Erythroblast (primary cell): ENCODE results near the gene MBD5.

Experiments
- GATA1 ChIP-seq: IDR thresholded peaks from 2 replicates; pipeline ENCODE4 v1.6.1; 2011; ENCODE audit warnings: low read depth, mild to moderate bottlenecking, control low read depth, low read length, moderate library complexity
- POLR2A ChIP-seq: IDR thresholded peaks from 2 replicates; pipeline ENCODE4 v1.6.1; 2011; ENCODE audit warnings: mild to moderate bottlenecking, low read length

DNA sequence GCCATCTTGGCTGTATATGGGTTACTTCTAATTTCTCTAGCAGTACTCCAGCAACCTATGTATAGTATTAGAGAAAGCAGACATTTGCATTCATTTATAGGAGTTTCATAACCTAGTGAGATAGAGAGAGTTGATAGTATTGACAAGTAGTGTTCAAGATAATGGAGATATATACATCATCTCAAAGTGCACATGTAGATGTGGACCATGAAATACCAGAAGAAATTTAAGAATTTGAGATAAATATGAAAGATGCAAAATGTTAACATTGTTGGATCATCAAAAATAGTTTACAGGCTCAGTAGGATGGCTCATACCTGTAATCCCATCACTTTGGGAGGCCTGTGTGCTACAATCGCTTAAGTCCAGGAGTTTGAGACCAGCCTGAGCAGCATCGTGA, 243.0 kb downstream of the MBD5 start:
- TF ChIP-seq POLR2A (no peak), GATA1 (no peak)
